Stimulated activated naive B cell treated with anti-CD40 and anti-IgM and Interleukin-4, amounts not matched to agents 10 μg/mL and 1 μg/mL and 100 μg/mL, for 72 hours (primary cell): ENCODE data around the gene CDKN1C.

Experiments used
- ATAC-seq, 2 donors: fragments of 150-1000 bp; cut with Tn5 transposase; replicated peaks; 2 replicates each; pipeline ENCODE4 v1.10.0; 2021; ENCODE audit warnings: moderate library complexity in 1 of 2
- DNase-seq: peaks from one replicate; pipeline ENCODE4 v3.0.0; 2021
- H3K27ac Mint-ChIP-seq: one replicate; pipeline ENCODE4 v1.8.0; 2022; ENCODE audit warnings: mild to moderate bottlenecking, mixed read lengths
- H3K27me3 Mint-ChIP-seq, 2 donors: one replicate each; pipeline ENCODE4 v1.8.0; 2022; ENCODE audit warnings: mixed read lengths in 2 of 2
- H3K36me3 Mint-ChIP-seq, 2 donors: one replicate each; pipeline ENCODE4 v1.8.0; 2022; ENCODE audit warnings: mixed read lengths in 2 of 2, mild to moderate bottlenecking in 1 of 2
- H3K4me1 Mint-ChIP-seq, 2 donors: one replicate each; pipeline ENCODE4 v1.8.0; 2022; ENCODE audit warnings: mixed read lengths in 2 of 2, mild to moderate bottlenecking in 1 of 2
- H3K4me3 Mint-ChIP-seq, 2 donors: one replicate each; pipeline ENCODE4 v1.8.0; 2022; ENCODE audit warnings: mild to moderate bottlenecking in 2 of 2, mixed read lengths in 2 of 2, moderate library complexity in 1 of 2
- H3K9me3 Mint-ChIP-seq, 2 donors: one replicate each; pipeline ENCODE4 v1.8.0; 2022; ENCODE audit warnings: mixed read lengths in 2 of 2, mild to moderate bottlenecking in 1 of 2

The CDKN1C gene

GRCh38 chr11:2838091-2838490 lies 47.5 kb downstream of the CDKN1C start:
- no peak for ATAC-seq
- no peak for DNase-seq
- Mint-ChIP-seq H3K9me3 (no peaks in the 10 kb centered on the region), H3K27ac (no peak overlapping the region), H3K4me3 (no peak overlapping the region), H3K27me3 (peaks cover 0 to 8% of the 10 kb centered on the region in 2 donors), H3K4me1 (no peaks in the 10 kb centered on the region), H3K36me3 (no peaks in the 10 kb centered on the region)

- H3K27me3 Mint-ChIP-seq: peaks cover 0 to 8% of the 10 kb centered on the region in 2 donors
- no peak for DNase-seq
Measured at GRCh38 chr11:2837651-2838050, 47.9 kb downstream of the CDKN1C start.

GRCh38 chr11:2837096-2837601 lies 48.4 kb downstream of the CDKN1C start:
- DNase-seq (no peak), ATAC-seq (no peak)
- no peak overlapping the region for H3K27ac Mint-ChIP-seq

More at GRCh38 chr11:2837651-2838050, 47.9 kb downstream of the CDKN1C start:
- H3K36me3 Mint-ChIP-seq: no peaks in the 10 kb centered on the region
- no peak overlapping the region for H3K27ac Mint-ChIP-seq
- H3K4me1 Mint-ChIP-seq: no peaks in the 10 kb centered on the region
- no peak overlapping the region for H3K4me3 Mint-ChIP-seq
- no peaks in the 10 kb centered on the region for H3K9me3 Mint-ChIP-seq
- ATAC-seq: no peak

GRCh38 chr11:2836315-2837095 lies 49.1 kb downstream of the CDKN1C start:
- Mint-ChIP-seq H3K4me3 (no peak overlapping the region), H3K27me3 (peaks cover 0 to 8% of the 10 kb centered on the region in 2 donors), H3K9me3 (no peaks in the 10 kb centered on the region), H3K27ac (no peak overlapping the region), H3K4me1 (no peaks in the 10 kb centered on the region), H3K36me3 (no peaks in the 10 kb centered on the region)
- ATAC-seq (no peak), DNase-seq (no peak)

More at GRCh38 chr11:2837096-2837601, 48.4 kb downstream of the CDKN1C start:
- H3K27me3 Mint-ChIP-seq: peaks cover 0 to 8% of the 10 kb centered on the region in 2 donors
- no peaks in the 10 kb centered on the region for H3K9me3 Mint-ChIP-seq
- no peak overlapping the region for H3K4me3 Mint-ChIP-seq
- H3K36me3 Mint-ChIP-seq: no peaks in the 10 kb centered on the region
- H3K4me1 Mint-ChIP-seq: no peaks in the 10 kb centered on the region

GRCh38 chr11:2835751-2836150 lies 49.8 kb downstream of the CDKN1C start:
- ATAC-seq: no peak
- no peak overlapping the region for H3K27ac Mint-ChIP-seq
- no peaks in the 10 kb centered on the region for H3K9me3 Mint-ChIP-seq
- H3K27me3 Mint-ChIP-seq: peaks cover 0 to 8% of the 10 kb centered on the region in 2 donors
- no peak overlapping the region for H3K4me3 Mint-ChIP-seq
- H3K36me3 Mint-ChIP-seq: no peaks in the 10 kb centered on the region
- H3K4me1 Mint-ChIP-seq: no peaks in the 10 kb centered on the region
- no peak for DNase-seq

- Mint-ChIP-seq H3K9me3 (no peaks in the 10 kb centered on the region), H3K36me3 (no peaks in the 10 kb centered on the region), H3K27me3 (peaks cover 0 to 8% of the 10 kb centered on the region in 2 donors), H3K27ac (no peak overlapping the region), H3K4me3 (no peak overlapping the region), H3K4me1 (no peaks in the 10 kb centered on the region)
- ATAC-seq (no peak), DNase-seq (no peak)
Measured at GRCh38 chr11:2835296-2835695, 50.3 kb downstream of the CDKN1C start.

- Mint-ChIP-seq H3K27me3 (peaks cover 0 to 8% of the 10 kb centered on the region in 2 donors), H3K4me1 (no peaks in the 10 kb centered on the region), H3K4me3 (no peak overlapping the region), H3K9me3 (peaks cover under 1% of the 10 kb centered on the region in 2 donors), H3K36me3 (no peaks in the 10 kb centered on the region), H3K27ac (no peak overlapping the region)
- DNase-seq: no peak
- ATAC-seq: no peak
Measured at GRCh38 chr11:2834503-2835273, 50.9 kb downstream of the CDKN1C start.

GRCh38 chr11:2833716-2834502 lies 51.7 kb downstream of the CDKN1C start:
- ATAC-seq (no peak), DNase-seq (no peak)
- H3K36me3 Mint-ChIP-seq: peaks cover 1 to 3% of the 10 kb centered on the region in 2 donors
- H3K4me1 Mint-ChIP-seq: no peaks in the 10 kb centered on the region
- no peak overlapping the region for H3K4me3 Mint-ChIP-seq
- peaks cover 6 to 8% of the 10 kb centered on the region in 2 donors for H3K9me3 Mint-ChIP-seq
- H3K27me3 Mint-ChIP-seq: peaks cover 0 to 8% of the 10 kb centered on the region in 2 donors
- H3K27ac Mint-ChIP-seq: no peak overlapping the region
